ENCODE data around the gene HSPB3.

Gene HSPB3

GRCh38 chr5:54469622-54470021 is 14.1 kb downstream of the HSPB3 start:
- no peak overlapping the region for H3K9ac ChIP-seq (ENCODE audit: low read depth, low read length, poor library complexity, severe bottlenecking)
- no peaks in the 10 kb centered on the region for H3K36me3 ChIP-seq (ENCODE audit: insufficient read depth, low read length)
- H3K4me3 ChIP-seq (ENCODE audit: low read length, poor library complexity, severe bottlenecking): no peak overlapping the region
- no peaks in the 10 kb centered on the region for H3K4me1 ChIP-seq (ENCODE audit: insufficient read depth, low read length, poor library complexity, severe bottlenecking)
- no peaks in the 10 kb centered on the region for H3K27me3 ChIP-seq (ENCODE audit: insufficient read depth, low read length, poor library complexity, severe bottlenecking)
- H3K79me2 ChIP-seq (ENCODE audit: insufficient read depth, low read length): no peaks in the 10 kb centered on the region
- H3K9me3 ChIP-seq (ENCODE audit: insufficient read depth, low read depth, low read length): no peaks in the 10 kb centered on the region
- no peaks in the 10 kb centered on the region for H3F3A ChIP-seq (ENCODE audit: low read depth)
- TF ChIP-seq EZH2phosphoT487 (IDR thresholded peaks at IDR 0.05; ENCODE audit: borderline replicate concordance) (no peak), CTCF (conservative IDR thresholded peaks at IDR 0.05; ENCODE audit: low read length) (no peak)
- H4K20me1 ChIP-seq (ENCODE audit: insufficient read depth, low read length, poor library complexity, severe bottlenecking): no peaks in the 10 kb centered on the region
- no peak overlapping the region for H3K4me2 ChIP-seq (ENCODE audit: low read depth, low read length, poor library complexity, severe bottlenecking)
- H2AFZ ChIP-seq (ENCODE audit: low read length): peak overlapping the region; percentile 37; the same call in 1 of the 2 replicates
- H3K9me2 ChIP-seq (replicated peaks; ENCODE audit: low read depth, low read length): no peaks in the 10 kb centered on the region

DNA sequence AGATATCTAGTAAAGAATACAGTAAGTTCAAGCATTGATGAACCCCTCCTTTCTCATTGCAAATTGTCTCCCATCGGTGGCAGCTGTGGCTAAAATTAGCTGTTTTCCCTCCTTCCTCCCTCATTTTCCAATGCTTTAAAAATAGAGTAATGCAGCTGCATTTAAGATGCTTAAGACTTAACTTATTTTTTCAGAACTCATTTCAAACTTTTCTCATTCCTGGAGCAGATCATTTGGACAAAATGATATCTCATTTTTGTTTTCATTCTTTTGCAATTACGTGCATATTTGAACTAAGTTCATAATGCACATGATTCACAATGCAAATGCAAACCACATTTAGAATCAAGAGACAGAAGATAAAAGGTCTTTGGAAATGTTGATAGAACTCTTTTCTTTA is 14.6 kb downstream of the HSPB3 start:
- no peak overlapping the region for H3K4me2 ChIP-seq (ENCODE audit: low read depth, low read length, poor library complexity, severe bottlenecking)
- no peak overlapping the region for H3K9ac ChIP-seq (ENCODE audit: low read depth, low read length, poor library complexity, severe bottlenecking)
- H3K9me2 ChIP-seq (replicated peaks; ENCODE audit: low read depth, low read length): no peaks in the 10 kb centered on the region
- no peaks in the 10 kb centered on the region for H3K4me1 ChIP-seq (ENCODE audit: insufficient read depth, low read length, poor library complexity, severe bottlenecking)
- TF ChIP-seq CTCF (conservative IDR thresholded peaks at IDR 0.05; ENCODE audit: low read length) (no peak), EZH2phosphoT487 (IDR thresholded peaks at IDR 0.05; ENCODE audit: borderline replicate concordance) (no peak)
- H2AFZ ChIP-seq (ENCODE audit: low read length): 0 out of 2 replicates have a peak overlapping the region, but pooled peaks have one; percentile 37
- H3K79me2 ChIP-seq (ENCODE audit: insufficient read depth, low read length): no peaks in the 10 kb centered on the region
- no peaks in the 10 kb centered on the region for H3K9me3 ChIP-seq (ENCODE audit: insufficient read depth, low read depth, low read length)
- no peaks in the 10 kb centered on the region for H3K27me3 ChIP-seq (ENCODE audit: insufficient read depth, low read length, poor library complexity, severe bottlenecking)
- H3F3A ChIP-seq (ENCODE audit: low read depth): no peaks in the 10 kb centered on the region
- no peak overlapping the region for H3K4me3 ChIP-seq (ENCODE audit: low read length, poor library complexity, severe bottlenecking)
- H3K36me3 ChIP-seq (ENCODE audit: insufficient read depth, low read length): no peaks in the 10 kb centered on the region
- H4K20me1 ChIP-seq (ENCODE audit: insufficient read depth, low read length, poor library complexity, severe bottlenecking): no peaks in the 10 kb centered on the region

- Histone ChIP-seq H3K9me2 (replicated peaks; ENCODE audit: low read depth, low read length) (no peaks in the 10 kb centered on the region), H3K9ac (ENCODE audit: low read depth, low read length, poor library complexity, severe bottlenecking) (no peak overlapping the region), H3F3A (ENCODE audit: low read depth) (no peaks in the 10 kb centered on the region), H3K4me3 (ENCODE audit: low read length, poor library complexity, severe bottlenecking) (no peak overlapping the region), H3K79me2 (ENCODE audit: insufficient read depth, low read length) (no peaks in the 10 kb centered on the region), H3K9me3 (ENCODE audit: insufficient read depth, low read depth, low read length) (no peaks in the 10 kb centered on the region), H2AFZ (ENCODE audit: low read length) (0 out of 2 replicates have a peak overlapping the region, but pooled peaks have one; percentile 37), H4K20me1 (ENCODE audit: insufficient read depth, low read length, poor library complexity, severe bottlenecking) (no peaks in the 10 kb centered on the region), H3K27me3 (ENCODE audit: insufficient read depth, low read length, poor library complexity, severe bottlenecking) (no peaks in the 10 kb centered on the region), H3K4me1 (ENCODE audit: insufficient read depth, low read length, poor library complexity, severe bottlenecking) (no peaks in the 10 kb centered on the region), H3K36me3 (ENCODE audit: insufficient read depth, low read length) (no peaks in the 10 kb centered on the region), H3K4me2 (ENCODE audit: low read depth, low read length, poor library complexity, severe bottlenecking) (no peak overlapping the region)
- no peak for TF ChIP-seq CTCF (conservative IDR thresholded peaks at IDR 0.05; ENCODE audit: low read length)
- TF ChIP-seq EZH2phosphoT487 (IDR thresholded peaks at IDR 0.05; ENCODE audit: borderline replicate concordance): no peak
Observed at GRCh38 chr5:54470677-54471076, 15.2 kb downstream of the HSPB3 start.

Measured in Loucy (cell line).